Testis (tissue), 3 donors: ENCODE measurements around the gene CIITA. TPM values are rescaled to one million over a fixed set of nuclear protein-coding genes. Genes with fewer than 3 reads are reported as not detected.
A peak's percentile ranks its signal among the peaks of the same experiment; 100 is the strongest.
"Not testable (repeated sequence)": the region's sequence is repeated elsewhere in the genome, so short reads cannot be mapped to it uniquely, and the experiment has no call there.

Experiments used
- DNase-seq: peaks from one replicate; pipeline ENCODE4 v3.0.0-alpha.2; 2019
- H3K27ac ChIP-seq, 2 donors: fragments of 200-600 bp; sonication (generic); one replicate each; pipeline ENCODE4 v1.5.1; 2019
- H3K27me3 ChIP-seq: fragments of 200-600 bp; sonication (generic); one replicate; pipeline ENCODE4 v1.5.1; 2019
- H3K36me3 ChIP-seq: fragments of 200-600 bp; sonication (generic); one replicate; pipeline ENCODE4 v1.5.1; 2017; ENCODE audit warnings: low read depth; ENCODE audit errors: missing control alignments
- H3K4me1 ChIP-seq: fragments of 200-600 bp; sonication (generic); one replicate; pipeline ENCODE4 v1.5.1; 2019
- H3K4me3 ChIP-seq, 2 donors: fragments of 200-600 bp; sonication (generic); one replicate each; pipeline ENCODE4 v1.5.1; 2017 to 2019
- H3K9me3 ChIP-seq: fragments of 200-600 bp; sonication (generic); one replicate; pipeline ENCODE4 v1.5.1; 2017
- POLR2A ChIP-seq: fragments of 450-650 bp; IDR thresholded peaks from one replicate; pipeline ENCODE4 v1.6.1; 2017; ENCODE audit warnings: antibody characterized with exemption, mild to moderate bottlenecking, moderate library complexity
- WGBS, 2 donors: methylation state at CpG; one replicate each; pipeline ENCODE4 v1.1.5; 2018; 5-methylcytosine and 5-hydroxymethylcytosine counted together
- intact Hi-C: fragments of 100-400 bp; cut with DNase I; formaldehyde crosslinking; loops from one replicate; pipeline ENCODE4 v1.15.1; 2023; ENCODE audit warnings: low total_unique reads
- polyA plus RNA-seq: library from polyadenylated mRNA; stranded (reverse); fragments of 350-450 nt; fragmentation: Illumina TruSeq; extraction: RNeasy Lipid Tissue Mini Kit (QIAGEN cat#74804); gene quantifications from one replicate; pipeline ENCODE4 v1.2.3, GENCODE V29; 2014; ENCODE audit warnings: low read depth, low replicate concordance; ENCODE audit not compliant: insufficient read depth
- total RNA-seq, 2 donors: library from RNA; depleted of rRNA; stranded (reverse); fragments of >200 nt; gene quantifications; one replicate each; pipeline ENCODE4 v1.2.3, GENCODE V29; 2016
- TF ChIP-seq, protein P1 (sequence below), 3 experiments: fragments of 450-650 bp in 2 of 3; fragments of 200-600 bp in 1 of 3; sonication (generic) in 1 of 3; IDR thresholded peaks; one replicate each; pipeline ENCODE4 v1.5.1; 2016 to 2019; ENCODE audit warnings: antibody characterized with exemption in 3 of 3, mild to moderate bottlenecking in 2 of 3, moderate library complexity in 1 of 3

The CIITA gene
- total and polyA plus RNA-seq, 3 donors from 2014 or later = 6.3 to 16.0 (median 9.5) TPM

DNA sequence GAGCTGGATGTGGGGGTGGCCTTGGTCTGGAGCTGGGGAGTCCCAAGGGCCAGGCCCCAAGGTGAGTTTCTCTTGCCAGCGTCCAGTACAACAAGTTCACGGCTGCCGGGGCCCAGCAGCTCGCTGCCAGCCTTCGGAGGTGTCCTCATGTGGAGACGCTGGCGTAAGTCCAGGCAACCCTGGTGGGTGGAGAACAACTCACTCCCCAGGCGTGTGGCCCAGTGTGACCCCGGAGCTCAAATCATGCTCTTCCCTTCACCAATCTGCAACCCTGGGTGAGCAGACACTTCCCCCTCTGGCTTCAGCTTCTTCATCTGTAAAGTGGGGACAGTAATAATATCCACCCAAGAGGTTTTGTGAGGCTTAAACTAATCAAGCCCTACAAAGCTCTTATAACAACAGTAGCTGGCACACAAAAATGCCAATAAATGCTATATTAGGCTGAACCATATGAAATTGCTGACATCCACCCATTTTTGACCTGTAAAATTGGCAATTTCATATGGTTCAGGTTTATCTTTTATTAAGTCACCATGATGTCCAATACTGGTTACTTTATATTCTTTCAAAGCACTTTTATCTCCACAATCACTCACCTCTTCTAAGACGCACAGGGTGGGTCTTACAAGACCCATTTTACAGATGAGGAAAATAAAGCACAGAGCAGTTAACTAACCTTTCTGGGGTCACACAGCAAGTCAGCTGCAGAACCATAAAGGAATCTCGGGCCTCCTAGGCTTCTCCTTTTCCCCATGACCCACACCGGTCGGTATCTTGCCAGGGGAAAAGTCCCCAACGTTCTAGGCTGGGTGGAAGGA, 45.5 kb downstream of the CIITA start:
- H3K4me1 ChIP-seq = peaks cover 20% of the 10 kb centered on the region
- WGBS, 2 donors = 42 to 63% methylated on average over 8 to 13 of the region's 14 CpGs
- no peaks in the 10 kb centered on the region for H3K36me3 ChIP-seq
- peak overlapping the region in 1 of 2 donors; percentile 51 for H3K27ac ChIP-seq
- H3K27me3 ChIP-seq = no peaks in the 10 kb centered on the region
- H3K4me3 ChIP-seq = no peak overlapping the region
- peak; percentile 73 for DNase-seq
- H3K9me3 ChIP-seq = no peaks in the 10 kb centered on the region
- intact Hi-C loops = loop anchor here (5.0 kb wide), 1 partner anchor 405 kb away; no protein-coding TSS in a partner anchor
- TF ChIP-seq POLR2A = no peak
- TF ChIP-seq, protein P1, sequence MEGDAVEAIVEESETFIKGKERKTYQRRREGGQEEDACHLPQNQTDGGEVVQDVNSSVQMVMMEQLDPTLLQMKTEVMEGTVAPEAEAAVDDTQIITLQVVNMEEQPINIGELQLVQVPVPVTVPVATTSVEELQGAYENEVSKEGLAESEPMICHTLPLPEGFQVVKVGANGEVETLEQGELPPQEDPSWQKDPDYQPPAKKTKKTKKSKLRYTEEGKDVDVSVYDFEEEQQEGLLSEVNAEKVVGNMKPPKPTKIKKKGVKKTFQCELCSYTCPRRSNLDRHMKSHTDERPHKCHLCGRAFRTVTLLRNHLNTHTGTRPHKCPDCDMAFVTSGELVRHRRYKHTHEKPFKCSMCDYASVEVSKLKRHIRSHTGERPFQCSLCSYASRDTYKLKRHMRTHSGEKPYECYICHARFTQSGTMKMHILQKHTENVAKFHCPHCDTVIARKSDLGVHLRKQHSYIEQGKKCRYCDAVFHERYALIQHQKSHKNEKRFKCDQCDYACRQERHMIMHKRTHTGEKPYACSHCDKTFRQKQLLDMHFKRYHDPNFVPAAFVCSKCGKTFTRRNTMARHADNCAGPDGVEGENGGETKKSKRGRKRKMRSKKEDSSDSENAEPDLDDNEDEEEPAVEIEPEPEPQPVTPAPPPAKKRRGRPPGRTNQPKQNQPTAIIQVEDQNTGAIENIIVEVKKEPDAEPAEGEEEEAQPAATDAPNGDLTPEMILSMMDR (IDR thresholded peaks at IDR 0.05) = no peak

DNA sequence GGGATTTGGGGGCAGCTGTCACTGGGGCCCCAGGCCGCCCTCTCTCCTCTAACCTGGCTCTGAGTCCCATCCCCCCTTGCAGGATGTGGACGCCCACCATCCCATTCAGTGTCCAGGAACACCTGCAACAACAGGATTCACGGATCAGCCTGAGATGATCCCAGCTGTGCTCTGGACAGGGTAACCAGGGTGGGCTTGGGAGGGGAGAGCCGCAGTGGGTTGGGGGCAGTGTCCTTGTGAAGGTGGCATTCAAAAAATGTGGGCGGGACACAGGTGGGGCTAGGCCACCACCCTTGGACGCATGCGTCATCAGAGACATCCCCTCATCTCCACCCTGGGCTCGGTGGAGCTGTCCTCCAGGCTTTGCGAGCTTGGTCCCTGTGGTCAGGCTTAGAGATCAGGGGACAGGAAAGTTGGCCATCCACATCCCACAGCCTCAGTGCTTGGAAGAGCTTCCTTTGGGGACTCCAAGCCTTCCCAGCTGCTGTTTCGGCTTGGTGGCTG, 46.2 kb downstream of the CIITA start:
- TF ChIP-seq, protein P1 (IDR thresholded peaks at IDR 0.05) = no peak
- no peak for TF ChIP-seq POLR2A
- DNase-seq = no peak
- Histone ChIP-seq H3K4me3 (no peak overlapping the region), H3K27ac (peak overlapping the region in 1 of 2 donors; percentile 19), H3K36me3 (no peaks in the 10 kb centered on the region), H3K4me1 (peaks cover 20% of the 10 kb centered on the region), H3K9me3 (no peaks in the 10 kb centered on the region), H3K27me3 (no peaks in the 10 kb centered on the region)
- WGBS, 2 donors = 84% methylated on average over 9 to 10 of the region's 10 CpGs
- intact Hi-C loops = loop anchor here (5.0 kb wide), 1 partner anchor 406 kb away; no protein-coding TSS in a partner anchor

DNA sequence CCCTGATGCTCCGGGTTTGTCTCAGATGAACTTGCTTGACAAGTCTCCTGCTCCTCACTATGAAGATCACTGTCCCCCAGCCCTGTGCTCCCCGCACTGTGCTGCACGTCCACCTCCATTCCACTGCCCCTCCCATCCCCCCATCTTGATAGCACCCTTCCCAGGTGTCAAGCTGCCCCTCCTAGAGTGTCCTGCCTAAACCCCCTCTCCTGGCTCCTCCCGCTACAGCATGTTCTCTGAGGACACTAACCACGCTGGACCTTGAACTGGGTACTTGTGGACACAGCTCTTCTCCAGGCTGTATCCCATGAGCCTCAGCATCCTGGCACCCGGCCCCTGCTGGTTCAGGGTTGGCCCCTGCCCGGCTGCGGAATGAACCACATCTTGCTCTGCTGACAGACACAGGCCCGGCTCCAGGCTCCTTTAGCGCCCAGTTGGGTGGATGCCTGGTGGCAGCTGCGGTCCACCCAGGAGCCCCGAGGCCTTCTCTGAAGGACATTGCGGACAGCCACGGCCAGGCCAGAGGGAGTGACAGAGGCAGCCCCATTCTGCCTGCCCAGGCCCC, 46.7 kb downstream of the CIITA start:
- peak; percentile 74 for DNase-seq
- H3K9me3 ChIP-seq = no peaks in the 10 kb centered on the region
- H3K36me3 ChIP-seq = no peaks in the 10 kb centered on the region
- TF ChIP-seq, protein P1 (IDR thresholded peaks at IDR 0.05) = no peak
- no peak for TF ChIP-seq POLR2A
- H3K27ac ChIP-seq = peak overlapping the region in 1 of 2 donors; percentile 19
- 53 to 67% methylated on average over 14 of the region's 14 CpGs for whole genome bisulfite sequencing, 2 donors
- intact Hi-C loops = loop anchor here (5.0 kb wide), 1 partner anchor 406 kb away; no protein-coding TSS in a partner anchor
- peaks cover 14% of the 10 kb centered on the region for H3K4me1 ChIP-seq
- H3K27me3 ChIP-seq = no peaks in the 10 kb centered on the region
- H3K4me3 ChIP-seq = no peak overlapping the region

DNA sequence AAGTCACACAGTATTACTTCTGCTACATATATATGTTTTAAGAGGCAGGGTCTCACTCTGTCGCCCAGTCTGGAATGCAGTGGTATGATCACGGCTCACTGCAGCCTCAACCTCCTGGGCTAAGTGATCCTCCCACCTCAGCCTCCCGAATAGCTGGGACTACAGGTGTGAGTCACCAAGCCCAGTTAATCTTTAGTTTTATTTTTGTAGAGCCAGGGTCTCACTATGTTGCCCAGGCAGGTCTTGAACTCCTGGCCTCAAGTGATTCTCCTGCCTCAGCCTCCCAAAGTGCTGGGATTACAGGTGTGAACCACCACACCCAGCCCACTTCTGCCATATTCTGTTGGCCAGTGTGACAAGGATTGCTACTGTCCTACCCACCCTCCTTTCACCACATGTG, 48.3 kb downstream of the CIITA start:
- 96 to 100% methylated on average over 2 to 3 of the region's 3 CpGs for WGBS, 2 donors
- H3K27me3 ChIP-seq, H3K36me3 ChIP-seq, H3K9me3 ChIP-seq, H3K4me3 ChIP-seq, intact Hi-C loops, DNase-seq, H3K27ac ChIP-seq: not testable (repeated sequence)
- peaks cover 12% of the 10 kb centered on the region for H3K4me1 ChIP-seq

DNA sequence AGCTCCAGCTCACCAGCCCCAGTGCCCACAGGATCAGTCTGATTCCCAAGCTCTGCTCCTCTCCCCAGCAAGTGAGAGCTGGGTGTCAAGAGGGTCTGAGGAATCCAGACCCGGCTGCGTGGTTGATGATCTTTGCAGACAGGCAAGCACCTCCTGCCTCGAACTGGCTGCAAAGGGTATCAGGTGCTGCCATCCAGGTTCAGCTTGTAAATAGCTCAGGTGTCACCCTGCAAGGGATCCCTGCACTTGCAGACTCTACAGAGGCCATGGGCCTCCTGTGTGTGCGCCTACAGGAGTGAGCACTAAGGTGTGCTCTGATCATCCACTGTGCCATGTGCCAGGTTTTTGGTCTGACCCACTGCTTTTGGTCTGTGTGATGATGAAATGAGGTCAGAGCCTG, 49.1 kb downstream of the CIITA start:
- TF ChIP-seq, protein P1 (IDR thresholded peaks at IDR 0.05) = no peak
- no peak for TF ChIP-seq POLR2A
- Histone ChIP-seq H3K27me3 (no peaks in the 10 kb centered on the region), H3K4me3 (no peak overlapping the region), H3K27ac (no peak overlapping the region), H3K9me3 (no peaks in the 10 kb centered on the region), H3K4me1 (peaks cover 12% of the 10 kb centered on the region), H3K36me3 (no peaks in the 10 kb centered on the region)
- intact Hi-C loops = no loop called here
- no peak for DNase-seq
- 40 to 90% methylated on average over 2 to 4 of the region's 4 CpGs for WGBS, 2 donors
